ENCODE data around the gene NKAIN2.

GRCh38 chr6:124714728-124715127, 911.1 kb downstream of the NKAIN2 start:
- TF ChIP-seq CTCF (IDR thresholded peaks at IDR 0.05), result no peak
- no peak for TF ChIP-seq POLR2A (IDR thresholded peaks at IDR 0.05)
